Spinal cord (tissue), 10 donors: ENCODE data around the gene FTO. TPM values are rescaled to one million over a fixed set of nuclear protein-coding genes. Genes with fewer than 3 reads are reported as not detected.

Experiments
- DNase-seq, 6 donors: peaks; one replicate each; pipeline versions ENCODE4 v3.0.0 to v3.0.0-alpha.2; 2013 to 2015; ENCODE audit warnings: low spot score in 6 of 6, low read depth in 4 of 6
- H3K27ac ChIP-seq: one replicate; pipeline ENCODE4 v1.5.1; 2013; ENCODE audit warnings: low read depth, low read length, control low read depth
- H3K27me3 ChIP-seq: one replicate; pipeline ENCODE4 v1.6.1; 2013; ENCODE audit warnings: low read length; ENCODE audit not compliant: control insufficient read depth, insufficient read depth
- H3K36me3 ChIP-seq: one replicate; pipeline ENCODE4 v1.6.1; 2013; ENCODE audit warnings: low read length; ENCODE audit not compliant: control insufficient read depth, insufficient read depth
- H3K4me1 ChIP-seq: one replicate; pipeline ENCODE4 v1.6.1; 2013; ENCODE audit warnings: low read length; ENCODE audit not compliant: control insufficient read depth, insufficient read depth
- H3K4me3 ChIP-seq: one replicate; pipeline ENCODE4 v1.5.1; 2013; ENCODE audit warnings: low read depth, low read length, control low read depth
- H3K9me3 ChIP-seq: one replicate; pipeline ENCODE4 v1.6.1; 2013; ENCODE audit warnings: low read length; ENCODE audit not compliant: control insufficient read depth, insufficient read depth
- WGBS: methylation state at CpG from one replicate; pipeline ENCODE4 v1.1.5; 2013; ENCODE audit warnings: missing lambda C conversion rate; ENCODE audit not compliant: insufficient coverage; 5-methylcytosine and 5-hydroxymethylcytosine counted together
- polyA plus RNA-seq, 2 donors: library from polyadenylated mRNA; unstranded; fragments of 120-200 nt; gene quantifications; one replicate each; pipeline ENCODE4 v1.2.1, GENCODE V29; 2013; ENCODE audit not compliant: insufficient read length in 2 of 2
- total RNA-seq, 2 donors: library from RNA; depleted of rRNA in 1 of 2; stranded (reverse); fragments of 120-200 nt in 1 of 2; fragments of >200 nt in 1 of 2; gene quantifications; one replicate each; pipeline versions ENCODE4 v1.2.3 to v1.2.4, GENCODE V29; 2013 to 2014
- donor health status: healthy.

FTO gene
- total and polyA plus RNA-seq, 4 donors: 129 to 183 (median 140) TPM

GRCh38 chr16:54160252-54160860 lies 456.4 kb downstream of the FTO start:
- WGBS: 80% methylated on average over 4 of the region's 7 CpGs
- H3K4me3 ChIP-seq: no peak overlapping the region
- H3K36me3 ChIP-seq: no peaks in the 10 kb centered on the region
- H3K27me3 ChIP-seq: no peaks in the 10 kb centered on the region
- no peak overlapping the region for H3K27ac ChIP-seq
- DNase-seq: no peak
- H3K4me1 ChIP-seq: no peaks in the 10 kb centered on the region
- no peaks in the 10 kb centered on the region for H3K9me3 ChIP-seq

- Histone ChIP-seq H3K36me3 (no peaks in the 10 kb centered on the region), H3K27ac (no peak overlapping the region), H3K27me3 (no peaks in the 10 kb centered on the region), H3K4me3 (no peak overlapping the region), H3K9me3 (no peaks in the 10 kb centered on the region), H3K4me1 (no peaks in the 10 kb centered on the region)
- WGBS: 76% methylated on average over 16 of the region's 19 CpGs
- no peak for DNase-seq
Observed at GRCh38 chr16:54160939-54161897, 457.3 kb downstream of the FTO start.

- no peak overlapping the region for H3K4me3 ChIP-seq
- DNase-seq: no peak
- H3K9me3 ChIP-seq: no peaks in the 10 kb centered on the region
- H3K36me3 ChIP-seq: no peaks in the 10 kb centered on the region
- H3K4me1 ChIP-seq: no peaks in the 10 kb centered on the region
- WGBS: 93% methylated on average over 7 of the region's 10 CpGs
- no peak overlapping the region for H3K27ac ChIP-seq
- H3K27me3 ChIP-seq: no peaks in the 10 kb centered on the region
Observed at GRCh38 chr16:54163197-54163843, 459.4 kb downstream of the FTO start.

- H3K27ac ChIP-seq: no peak overlapping the region
- H3K9me3 ChIP-seq: no peaks in the 10 kb centered on the region
- WGBS: 100% methylated on average over 1 of the region's 3 CpGs
- H3K27me3 ChIP-seq: no peaks in the 10 kb centered on the region
- DNase-seq: no peak
- H3K4me1 ChIP-seq: no peaks in the 10 kb centered on the region
- H3K4me3 ChIP-seq: no peak overlapping the region
- H3K36me3 ChIP-seq: no peaks in the 10 kb centered on the region
Observed at GRCh38 chr16:54164789-54165173, 460.8 kb downstream of the FTO start.

GRCh38 chr16:54165174-54165911 lies 461.4 kb downstream of the FTO start:
- H3K4me1 ChIP-seq: no peaks in the 10 kb centered on the region
- no peaks in the 10 kb centered on the region for H3K27me3 ChIP-seq
- DNase-seq: no peak
- no peak overlapping the region for H3K4me3 ChIP-seq
- no peaks in the 10 kb centered on the region for H3K36me3 ChIP-seq
- H3K9me3 ChIP-seq: no peaks in the 10 kb centered on the region
- 85% methylated on average over 12 of the region's 12 CpGs for WGBS
- no peak overlapping the region for H3K27ac ChIP-seq

- Histone ChIP-seq H3K4me1 (no peaks in the 10 kb centered on the region), H3K27ac (no peak overlapping the region), H3K4me3 (no peak overlapping the region), H3K27me3 (no peaks in the 10 kb centered on the region), H3K9me3 (no peaks in the 10 kb centered on the region), H3K36me3 (no peaks in the 10 kb centered on the region)
- DNase-seq: no peak
- WGBS: 52% methylated on average over 5 of the region's 8 CpGs
Observed at GRCh38 chr16:54165912-54166865, 462.2 kb downstream of the FTO start.

GRCh38 chr16:54169112-54169511 lies 465.2 kb downstream of the FTO start:
- no peak for DNase-seq
- Histone ChIP-seq H3K27ac (no peak overlapping the region), H3K4me1 (no peaks in the 10 kb centered on the region), H3K9me3 (no peaks in the 10 kb centered on the region), H3K4me3 (no peak overlapping the region), H3K36me3 (no peaks in the 10 kb centered on the region), H3K27me3 (peaks cover 14% of the 10 kb centered on the region)
- 100% methylated on average over 3 of the region's 5 CpGs for WGBS

- H3K4me1 ChIP-seq: peaks cover 9% of the 10 kb centered on the region
- no peaks in the 10 kb centered on the region for H3K36me3 ChIP-seq
- no peak overlapping the region for H3K27ac ChIP-seq
- DNase-seq: peak in 2 of 6 donors; percentile 51 to 85
- H3K27me3 ChIP-seq: peaks cover 41% of the 10 kb centered on the region
- no peaks in the 10 kb centered on the region for H3K9me3 ChIP-seq
- no peak overlapping the region for H3K4me3 ChIP-seq
- 60% methylated on average over 12 of the region's 22 CpGs for WGBS
Observed at GRCh38 chr16:54171626-54172537, 467.9 kb downstream of the FTO start.
